Superior temporal gyrus (tissue), 1 donor: ENCODE measurements around the gene NPB.

Experiments used
- DNase-seq: peaks from one replicate; pipeline ENCODE4 v3.0.0-alpha.2; 2016; ENCODE audit errors: extremely low spot score

The NPB gene

DNA sequence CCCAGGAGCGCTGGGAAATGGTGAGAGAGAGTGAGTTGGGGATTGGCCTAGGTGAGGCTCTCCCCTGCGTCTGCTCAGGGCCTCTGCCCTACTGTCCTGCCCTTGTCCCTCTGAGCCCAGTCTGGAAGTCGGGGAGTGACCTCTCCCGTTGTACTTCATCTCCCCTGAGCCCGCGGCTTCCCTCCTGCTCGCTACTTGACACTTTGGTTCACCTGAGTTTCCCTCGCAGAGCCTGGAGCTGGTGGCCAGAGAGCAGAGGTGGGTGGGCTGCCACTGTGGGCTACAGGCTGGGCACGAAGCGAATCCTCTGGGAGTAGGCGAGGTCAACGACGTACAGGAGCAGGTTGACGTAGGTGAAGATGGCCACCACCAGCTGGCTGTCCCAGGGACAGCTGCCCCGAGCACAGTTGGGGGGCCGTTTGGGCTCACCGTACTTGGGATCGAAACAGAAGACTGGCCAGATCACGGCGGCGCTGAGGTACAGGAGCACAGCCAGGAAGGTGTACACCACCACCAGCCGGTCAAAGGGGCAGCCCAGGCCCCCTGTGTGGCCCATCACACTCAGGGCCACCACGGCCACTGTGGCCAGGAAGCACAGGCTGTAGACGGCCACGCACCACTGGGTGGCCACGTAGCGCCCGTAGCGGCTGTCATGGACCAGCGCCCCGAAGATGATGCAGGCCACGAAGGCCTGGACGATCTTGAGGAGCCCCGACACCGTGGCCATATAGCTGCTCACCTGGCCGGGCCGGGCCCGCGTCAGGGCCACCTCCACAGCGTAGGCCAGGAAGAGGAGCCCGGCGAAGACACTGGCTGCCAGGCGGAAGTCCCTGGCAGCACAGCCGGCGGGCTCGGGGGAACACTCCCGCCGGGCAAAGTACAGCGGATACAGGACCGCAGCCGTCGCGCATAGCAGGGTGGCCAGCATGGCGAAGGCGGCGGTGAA is 38.8 kb downstream of the NPB start:
- no peak for DNase-seq

DNA sequence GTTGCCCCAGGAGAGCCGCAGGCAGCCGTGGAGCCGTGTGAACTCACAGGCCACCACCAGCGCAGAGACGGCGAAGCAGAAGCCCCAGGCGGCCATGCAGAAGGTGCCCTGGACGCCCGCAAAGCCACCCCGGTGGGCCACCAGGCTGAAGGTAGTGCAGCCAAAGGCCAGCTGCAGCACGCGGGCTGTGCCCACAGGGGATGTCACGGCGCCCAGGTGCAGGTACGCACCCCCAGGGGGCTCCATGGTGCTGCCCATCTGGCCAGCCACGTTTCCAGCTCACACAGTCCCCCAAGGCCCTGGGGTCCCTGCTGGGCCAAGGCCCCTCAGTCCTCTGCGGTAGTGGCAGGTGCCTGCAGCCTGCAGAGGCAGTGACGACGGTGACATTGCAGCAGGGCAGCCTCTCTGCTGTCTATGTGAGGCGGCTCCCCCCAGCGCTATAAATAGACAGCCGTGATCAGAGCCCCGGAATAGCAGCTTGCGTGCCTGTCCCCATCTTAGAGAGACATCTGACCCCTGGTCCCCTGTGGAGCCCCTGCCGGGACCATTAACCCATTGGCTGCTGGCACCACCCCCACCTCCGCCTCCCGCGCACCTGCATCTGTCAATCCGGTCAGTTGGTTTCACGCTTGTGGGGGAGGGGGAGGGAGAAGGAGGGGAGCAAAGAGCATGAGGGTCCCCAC is 39.6 kb downstream of the NPB start:
- no peak for DNase-seq

DNA sequence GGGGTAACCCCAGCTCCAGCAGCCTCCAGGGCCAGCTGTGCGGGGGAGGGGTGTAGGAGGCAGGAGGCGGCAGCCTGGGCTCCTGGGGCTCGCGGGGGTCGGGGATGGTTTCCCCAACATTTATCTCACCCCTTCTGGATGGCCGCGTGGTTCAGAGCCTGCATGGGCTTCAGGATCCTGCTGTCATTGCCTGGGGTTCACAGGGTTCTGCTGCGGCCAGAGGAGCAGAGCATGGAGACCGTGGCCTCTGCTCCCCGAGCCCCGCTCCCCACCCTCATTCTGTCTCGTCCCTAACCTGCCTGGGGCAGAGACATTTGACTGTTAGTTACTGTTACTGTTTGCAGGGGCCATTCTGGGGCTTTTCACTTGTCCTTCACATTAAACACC is 40.1 kb downstream of the NPB start:
- DNase-seq: no peak

DNA sequence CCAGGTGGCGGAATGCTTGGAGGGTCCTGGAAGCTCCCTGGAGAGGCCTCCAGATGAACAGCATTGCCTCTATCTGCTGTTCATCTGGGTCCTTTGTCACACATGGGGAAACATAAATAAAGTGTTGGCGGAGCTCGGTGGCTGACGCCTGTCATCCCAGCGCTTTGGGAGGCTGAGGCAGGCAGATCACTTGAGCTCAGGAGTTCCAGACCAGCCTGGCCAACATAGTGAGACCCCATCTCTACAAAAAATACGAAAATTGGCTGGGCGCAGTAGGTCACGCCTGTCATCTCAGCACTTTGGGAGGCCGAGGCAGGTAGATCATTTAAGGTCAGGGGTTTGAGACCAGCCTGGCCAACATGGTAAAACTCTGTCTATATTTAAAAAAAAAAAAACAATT is 42.8 kb downstream of the NPB start:
- DNase-seq: no peak

DNA sequence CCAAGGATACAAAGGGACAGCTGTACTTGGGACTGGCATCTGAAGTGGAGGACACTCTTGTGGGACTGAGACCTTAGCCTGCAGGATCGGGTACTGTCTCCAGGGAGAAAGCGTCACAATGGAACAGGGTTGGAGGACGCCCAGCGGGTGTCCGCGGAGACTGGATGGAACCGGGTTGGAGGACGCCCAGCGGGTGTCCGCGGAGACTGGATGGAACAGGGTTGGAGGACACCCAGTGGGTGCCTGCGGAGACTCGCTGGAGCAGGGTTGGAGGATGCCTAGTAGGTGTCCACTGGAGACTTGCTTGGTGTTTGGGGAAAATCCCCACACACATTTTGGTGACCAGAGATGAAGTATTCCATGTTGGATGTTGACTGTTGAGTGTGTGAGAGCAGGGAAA is 45.2 kb downstream of the NPB start, which contains the start of gene MYADML2:
Gene MYADML2 (minus strand): TSS at position 45 of the 400 bp plus-strand sequence. CDS start 5,492 bp downstream, outside the sequence.
- DNase-seq: no peak

DNA sequence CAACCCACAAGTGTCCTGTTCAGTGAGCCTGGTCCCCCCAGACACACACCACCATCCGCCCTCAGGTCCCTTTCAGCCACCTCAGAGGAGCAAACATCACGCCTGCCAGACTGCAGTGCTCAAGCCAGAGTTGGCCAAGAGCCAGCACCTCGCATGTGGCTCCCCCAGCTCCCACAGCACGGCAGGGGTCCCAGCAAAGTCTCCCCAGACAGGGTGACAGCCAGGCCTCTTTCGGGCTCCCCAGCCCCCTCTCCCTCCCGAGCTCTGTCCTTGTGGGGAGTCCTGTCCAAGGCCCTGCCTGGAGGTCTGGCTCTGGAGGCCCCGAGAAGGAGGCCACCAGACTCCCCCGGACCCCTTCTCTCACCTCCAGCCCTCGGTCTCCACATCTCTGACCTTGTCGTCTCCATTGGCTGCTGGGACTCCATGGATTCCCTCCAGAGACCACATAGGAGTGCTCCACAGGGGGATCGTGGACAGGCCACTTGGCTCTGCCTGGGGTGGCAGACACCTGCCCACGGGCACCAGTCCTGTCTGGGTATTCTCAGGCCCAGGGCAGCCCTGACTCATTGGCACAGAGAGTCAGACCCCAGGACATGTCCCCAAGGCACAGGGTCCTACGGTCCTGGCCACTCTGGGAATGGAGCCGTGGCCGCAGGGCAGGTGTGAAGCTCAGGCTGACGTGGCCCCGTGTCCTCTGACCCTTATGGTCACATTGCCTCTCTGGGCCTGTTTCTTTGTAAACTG is 46.8 kb downstream of the NPB start:
- DNase-seq: no peak

DNA sequence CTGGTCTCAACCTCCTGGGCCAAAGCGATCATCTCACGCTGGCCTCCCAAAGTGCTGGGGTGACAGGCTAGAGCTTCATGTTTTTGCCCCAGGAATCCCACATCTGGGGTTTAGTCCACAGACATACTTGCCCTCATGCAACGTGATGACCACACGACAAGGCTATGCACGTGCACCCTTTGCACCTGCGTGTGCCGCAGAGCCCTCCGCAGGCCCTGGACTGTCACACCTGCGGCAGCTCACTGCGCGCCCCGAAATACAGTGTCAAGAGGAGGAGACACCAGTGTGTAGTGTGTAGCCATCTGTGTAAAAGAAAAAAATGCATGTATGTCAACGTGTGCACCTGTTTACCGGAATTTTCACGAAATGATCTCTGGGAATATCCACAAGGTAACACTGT is 48.5 kb downstream of the NPB start:
- DNase-seq: no peak

DNA sequence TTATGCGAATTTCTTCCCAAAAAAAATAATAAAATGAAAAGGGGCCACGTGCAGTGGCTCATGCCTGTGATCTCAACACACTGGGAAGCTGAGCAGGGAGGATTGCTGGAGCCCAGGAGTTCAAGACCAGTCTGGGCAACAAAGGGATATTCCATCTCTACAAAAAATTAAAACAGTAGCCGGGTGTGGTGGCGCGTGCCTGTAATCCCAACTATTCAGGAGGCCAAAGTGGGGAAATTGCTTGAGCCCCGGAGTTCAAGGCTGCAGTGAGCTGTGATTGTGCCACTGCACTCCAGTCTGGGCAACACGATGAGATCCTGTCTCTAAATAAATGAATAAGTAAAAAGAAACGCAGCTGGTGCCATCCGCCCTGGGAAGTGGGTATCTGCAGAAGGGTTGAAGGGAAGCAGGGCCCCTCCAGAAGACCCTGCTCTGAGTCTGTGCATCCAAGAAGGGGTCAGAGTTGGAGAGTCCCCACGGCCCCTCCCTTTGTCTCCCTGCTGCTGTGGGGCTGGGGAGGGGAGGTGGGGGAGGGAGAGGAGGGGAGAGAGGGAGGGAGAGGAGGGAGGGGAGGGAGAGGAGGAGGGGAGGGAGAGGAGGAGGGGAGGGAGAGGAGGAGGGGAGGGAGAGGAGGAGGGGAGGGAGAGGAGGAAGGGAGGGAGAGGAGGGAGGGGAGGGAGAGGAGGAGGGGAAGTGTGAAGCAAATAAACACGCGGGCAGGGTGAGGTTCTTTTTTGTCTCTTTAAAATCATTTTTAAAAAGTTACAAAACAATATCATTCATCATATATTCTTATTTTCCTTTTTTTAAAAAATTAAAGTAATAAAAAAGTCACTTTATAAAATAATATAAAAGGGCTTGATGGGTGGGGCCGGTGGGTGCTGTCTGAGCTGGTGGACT is 50.0 kb downstream of the NPB start:
- no peak for DNase-seq
